ENCODE results near the gene PTP4A2.
A peak's percentile ranks its signal among the peaks of the same experiment; 100 is the strongest.

Gene PTP4A2

DNA sequence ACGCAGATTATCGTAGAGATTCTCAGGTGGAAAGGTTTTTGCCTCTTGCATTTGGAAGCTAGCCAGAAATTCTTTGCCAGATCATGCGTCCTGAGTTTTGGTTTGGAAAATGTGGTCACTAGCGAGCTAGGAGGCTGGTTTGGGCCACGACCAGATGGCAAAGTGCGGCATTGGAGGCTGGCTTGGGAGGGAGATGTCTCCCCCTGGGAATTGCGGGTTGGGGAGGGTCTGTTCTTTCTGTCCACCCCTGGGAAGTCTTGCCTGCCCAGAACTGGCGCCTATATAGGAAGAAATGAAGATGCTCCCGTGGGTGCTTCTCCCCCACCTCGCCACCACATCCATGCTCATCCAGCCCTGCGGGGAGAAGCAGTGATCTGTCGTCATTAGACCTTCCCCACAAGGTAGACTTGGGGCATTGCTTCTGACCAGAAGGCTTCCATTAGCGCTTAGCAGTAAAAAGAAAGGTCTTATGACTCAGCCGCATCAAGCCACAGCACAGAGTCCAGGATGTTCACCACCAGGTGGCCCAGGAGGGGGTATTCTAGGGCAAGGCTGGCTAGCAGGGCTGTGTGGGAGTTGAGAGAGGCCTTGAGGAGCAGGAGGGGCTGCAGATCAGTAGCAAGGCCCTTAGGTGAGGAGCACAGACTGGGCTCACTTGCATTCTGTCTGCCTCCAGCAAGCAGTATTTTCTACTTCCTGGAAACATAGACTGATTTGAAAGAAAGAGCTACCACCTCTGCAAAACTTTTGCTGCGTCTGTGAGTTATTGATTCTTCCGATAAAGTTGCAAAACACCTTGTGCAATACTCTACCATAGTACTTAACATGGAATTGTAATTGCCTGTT, 1.5 kb upstream of the PTP4A2 start:
- no peaks in the 10 kb centered on the region for H3K9me3 Mint-ChIP-seq
- peak in 1 of 2 donors; percentile 51 for DNase-seq (ENCODE audit: low spot score in 2 of 2)
- ATAC-seq (ENCODE audit: low read depth), result peak; percentile 32
- peak overlapping the region; percentile 87 for H3K27ac Mint-ChIP-seq
- H3K27me3 Mint-ChIP-seq, result no peaks in the 10 kb centered on the region
- peaks cover 45% of the 10 kb centered on the region for H3K4me1 Mint-ChIP-seq
- H3K36me3 Mint-ChIP-seq, result peaks cover 6% of the 10 kb centered on the region
- H3K4me3 Mint-ChIP-seq, result peak overlapping the region; percentile 65

DNA sequence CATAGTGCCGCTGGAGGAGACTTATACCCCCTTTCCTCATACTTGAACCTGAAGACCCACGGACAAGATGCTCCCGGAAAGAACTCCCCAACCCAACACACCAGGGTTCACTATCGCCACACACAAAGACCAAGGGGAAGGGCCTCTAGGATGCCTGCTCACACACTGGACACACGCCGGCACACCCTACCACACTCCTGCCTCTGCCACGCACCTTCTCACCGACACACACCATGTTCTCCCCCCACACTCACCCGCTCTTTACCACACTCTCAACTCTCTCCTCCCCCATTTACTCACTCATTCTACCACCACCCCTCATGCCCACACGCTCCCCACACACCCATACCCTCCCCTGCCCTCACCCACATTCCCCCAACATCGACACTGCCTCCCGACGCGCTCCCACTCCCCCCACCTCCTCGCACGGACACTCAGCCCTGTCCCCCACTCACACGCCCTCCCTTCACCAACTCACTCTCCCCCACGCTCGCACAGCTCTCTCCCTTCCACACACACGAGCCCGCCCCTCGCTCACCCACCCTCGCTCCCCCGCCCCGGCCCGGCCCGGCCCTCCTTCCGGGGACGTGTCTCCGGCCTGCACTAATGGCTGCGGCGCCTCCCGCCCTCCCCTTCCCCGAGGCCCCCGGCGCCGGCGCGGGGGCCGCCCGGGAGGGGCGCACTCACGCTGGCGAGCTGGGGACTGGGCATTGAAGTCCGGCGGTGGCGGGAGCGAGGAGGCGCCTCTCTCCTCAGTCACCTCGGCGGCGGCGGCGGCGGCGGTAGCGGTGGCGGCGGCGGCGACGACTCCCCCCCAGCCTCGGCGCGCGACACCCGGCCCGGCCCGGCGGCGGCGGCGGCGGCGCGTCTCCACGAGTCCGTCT, 626 bp downstream of the PTP4A2 start:
- peaks cover 8% of the 10 kb centered on the region for H3K36me3 Mint-ChIP-seq
- H3K27me3 Mint-ChIP-seq, result no peaks in the 10 kb centered on the region
- ATAC-seq (ENCODE audit: low read depth) (peak; percentile 57), DNase-seq (ENCODE audit: low spot score in 2 of 2) (peak; percentile 65 to 81)
- peaks cover 43% of the 10 kb centered on the region for H3K4me1 Mint-ChIP-seq
- no peaks in the 10 kb centered on the region for H3K9me3 Mint-ChIP-seq
- H3K27ac Mint-ChIP-seq, result peak overlapping the region; percentile 96
- H3K4me3 Mint-ChIP-seq, result peak overlapping the region; percentile 95

GRCh38 chr1:31936981-31937299, 1.2 kb downstream of the PTP4A2 start:
- no peak for DNase-seq (ENCODE audit: low spot score in 2 of 2)
- H3K9me3 Mint-ChIP-seq, result no peaks in the 10 kb centered on the region
- H3K27me3 Mint-ChIP-seq, result no peaks in the 10 kb centered on the region
- H3K36me3 Mint-ChIP-seq, result peaks cover 8% of the 10 kb centered on the region
- peak overlapping the region; percentile 95 for H3K4me3 Mint-ChIP-seq
- H3K27ac Mint-ChIP-seq, result peak overlapping the region; percentile 96
- peaks cover 42% of the 10 kb centered on the region for H3K4me1 Mint-ChIP-seq
- ATAC-seq (ENCODE audit: low read depth), result no peak

- Mint-ChIP-seq H3K4me1 (peaks cover 46% of the 10 kb centered on the region), H3K27me3 (no peaks in the 10 kb centered on the region), H3K9me3 (no peaks in the 10 kb centered on the region), H3K4me3 (peak overlapping the region; percentile 95), H3K27ac (peak overlapping the region; percentile 96), H3K36me3 (peaks cover 8% of the 10 kb centered on the region)
- ATAC-seq (ENCODE audit: low read depth), result peak; percentile 17
- no peak for DNase-seq (ENCODE audit: low spot score in 2 of 2)
These were observed 1.7 kb downstream of the PTP4A2 start for GRCh38 chr1:31936278-31936980.

GRCh38 chr1:31934706-31935629, 3.2 kb downstream of the PTP4A2 start:
- Mint-ChIP-seq H3K27ac (peak overlapping the region; percentile 96), H3K27me3 (no peaks in the 10 kb centered on the region), H3K9me3 (no peaks in the 10 kb centered on the region), H3K4me3 (peak overlapping the region; percentile 95), H3K4me1 (peaks cover 49% of the 10 kb centered on the region), H3K36me3 (peaks cover 9% of the 10 kb centered on the region)
- no peak for ATAC-seq (ENCODE audit: low read depth)
- DNase-seq (ENCODE audit: low spot score in 2 of 2), result no peak

- DNase-seq (ENCODE audit: low spot score in 2 of 2), result no peak
- Mint-ChIP-seq H3K27ac (peak overlapping the region; percentile 96), H3K9me3 (no peaks in the 10 kb centered on the region), H3K4me1 (peaks cover 44% of the 10 kb centered on the region), H3K36me3 (peaks cover 9% of the 10 kb centered on the region), H3K4me3 (peak overlapping the region; percentile 80), H3K27me3 (no peaks in the 10 kb centered on the region)
- peak; percentile 24 for ATAC-seq (ENCODE audit: low read depth)
These were observed 5.5 kb downstream of the PTP4A2 start for GRCh38 chr1:31932491-31933316.

- Mint-ChIP-seq H3K27ac (peak overlapping the region; percentile 74), H3K4me3 (peak overlapping the region; percentile 77), H3K4me1 (peaks cover 47% of the 10 kb centered on the region), H3K9me3 (no peaks in the 10 kb centered on the region), H3K27me3 (no peaks in the 10 kb centered on the region), H3K36me3 (peaks cover 9% of the 10 kb centered on the region)
- ATAC-seq (ENCODE audit: low read depth) (no peak), DNase-seq (ENCODE audit: low spot score in 2 of 2) (no peak)
These were observed 6.5 kb downstream of the PTP4A2 start for GRCh38 chr1:31931593-31932225.

- DNase-seq (ENCODE audit: low spot score in 2 of 2) (no peak), ATAC-seq (ENCODE audit: low read depth) (no peak)
- H3K27ac Mint-ChIP-seq, result peak overlapping the region; percentile 74
- no peaks in the 10 kb centered on the region for H3K9me3 Mint-ChIP-seq
- H3K36me3 Mint-ChIP-seq, result peaks cover 6% of the 10 kb centered on the region
- H3K4me1 Mint-ChIP-seq, result peaks cover 43% of the 10 kb centered on the region
- H3K4me3 Mint-ChIP-seq, result peak overlapping the region; percentile 77
- H3K27me3 Mint-ChIP-seq, result no peaks in the 10 kb centered on the region
These were observed 7.2 kb downstream of the PTP4A2 start for GRCh38 chr1:31930836-31931592.

DNA sequence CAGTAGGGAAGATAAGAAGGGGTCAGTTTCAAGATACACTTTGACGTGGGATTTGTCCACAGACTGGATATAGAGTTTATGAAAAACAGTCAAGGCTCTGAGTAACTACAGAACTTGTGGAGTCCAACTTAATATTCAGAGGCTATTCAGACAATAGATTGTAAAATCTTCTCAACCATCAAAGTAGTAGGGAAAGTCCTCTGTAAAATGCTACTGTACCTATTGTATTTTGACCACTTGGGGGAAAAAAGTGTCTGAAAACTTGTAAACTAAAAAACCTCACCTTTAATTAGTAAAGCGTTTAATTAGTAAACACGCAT, 10.5 kb downstream of the PTP4A2 start:
- Mint-ChIP-seq H3K36me3 (peaks cover 8% of the 10 kb centered on the region), H3K9me3 (no peaks in the 10 kb centered on the region), H3K27me3 (no peaks in the 10 kb centered on the region), H3K4me1 (peaks cover 41% of the 10 kb centered on the region), H3K4me3 (peak overlapping the region; percentile 71), H3K27ac (peak overlapping the region; percentile 79)
- DNase-seq (ENCODE audit: low spot score in 2 of 2) (no peak), ATAC-seq (ENCODE audit: low read depth) (no peak)

GRCh38 chr1:31926853-31927660, 11.1 kb downstream of the PTP4A2 start:
- H3K4me3 Mint-ChIP-seq, result peak overlapping the region; percentile 79
- H3K9me3 Mint-ChIP-seq, result no peaks in the 10 kb centered on the region
- H3K4me1 Mint-ChIP-seq, result peaks cover 40% of the 10 kb centered on the region
- H3K36me3 Mint-ChIP-seq, result peaks cover 7% of the 10 kb centered on the region
- no peak for ATAC-seq (ENCODE audit: low read depth)
- no peak for DNase-seq (ENCODE audit: low spot score in 2 of 2)
- H3K27ac Mint-ChIP-seq, result peak overlapping the region; percentile 79
- no peaks in the 10 kb centered on the region for H3K27me3 Mint-ChIP-seq

DNA sequence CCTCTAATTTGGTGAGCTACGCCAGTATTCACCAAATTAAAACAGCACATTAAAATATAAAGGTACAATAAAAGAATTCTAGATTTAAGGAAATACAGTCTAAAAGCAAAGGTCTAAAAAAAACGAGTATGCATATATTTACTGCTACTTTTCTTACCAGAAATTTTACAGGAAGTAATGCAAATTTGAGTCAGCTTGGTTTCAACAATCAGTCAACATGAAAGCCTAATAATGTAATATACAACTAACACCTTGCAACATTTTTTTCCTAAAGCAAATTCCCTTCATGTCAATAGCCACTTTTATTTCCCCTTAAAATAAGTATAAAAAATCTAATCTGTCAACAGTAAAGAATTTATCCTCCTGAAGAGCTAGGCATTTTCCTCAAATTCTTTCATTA, 11.9 kb downstream of the PTP4A2 start:
- Mint-ChIP-seq H3K9me3 (no peaks in the 10 kb centered on the region), H3K4me1 (peaks cover 39% of the 10 kb centered on the region), H3K27me3 (no peaks in the 10 kb centered on the region), H3K4me3 (peak overlapping the region; percentile 79), H3K27ac (peak overlapping the region; percentile 79), H3K36me3 (peaks cover 7% of the 10 kb centered on the region)
- DNase-seq (ENCODE audit: low spot score in 2 of 2) (no peak), ATAC-seq (ENCODE audit: low read depth) (peak; percentile 39)

Data from memory B cell (primary cell).